CD8-positive, alpha-beta memory T cell (primary cell): ENCODE data around the gene SIDT1. TPM values are rescaled to one million over a fixed set of nuclear protein-coding genes. Genes with fewer than 3 reads are reported as not detected.
"Not testable (repeated sequence)": the region's sequence is repeated elsewhere in the genome, so short reads cannot be mapped to it uniquely, and the experiment has no call there.

ENCODE experiments used
- CTCF ChIA-PET: fragments of 350-600 bp; sonication (Branson Sonifier 250); formaldehyde crosslinking; loops from one replicate; lab custom pipeline; 2021; ENCODE audit warnings: antibody characterized with exemption; lab: Charles Lee
- POLR2A ChIA-PET: fragments of 350-600 bp; sonication (Branson Sonifier 250); formaldehyde crosslinking; loops from one replicate; lab custom pipeline; 2021; ENCODE audit warnings: antibody characterized with exemption; lab: Charles Lee
- DNase-seq, 5 donors: peaks; one replicate each; pipeline versions ENCODE4 v3.0.0 to v3.0.0-alpha.2; 2020 to 2022; ENCODE audit warnings: mixed read lengths in 1 of 5
- H3K27ac ChIP-seq: one replicate; pipeline ENCODE4 v1.7.0; 2013; ENCODE audit warnings: low read depth, mild to moderate bottlenecking, low read length, moderate library complexity
- H3K27me3 ChIP-seq: 2 replicates; pipeline ENCODE4 v1.7.0; 2013; ENCODE audit warnings: low read length, mild to moderate bottlenecking; ENCODE audit not compliant: insufficient read depth, poor library complexity, severe bottlenecking
- H3K36me3 ChIP-seq: 2 replicates; pipeline ENCODE4 v1.7.0; 2013; ENCODE audit warnings: mild to moderate bottlenecking, low read length, moderate library complexity; ENCODE audit not compliant: insufficient read depth
- H3K4me1 ChIP-seq: 2 replicates; pipeline ENCODE4 v1.7.0; 2013; ENCODE audit warnings: mild to moderate bottlenecking, low read length, moderate library complexity; ENCODE audit not compliant: insufficient read depth
- H3K4me3 ChIP-seq: 2 replicates; pipeline ENCODE4 v1.7.0; 2013; ENCODE audit warnings: mild to moderate bottlenecking, low read length
- H3K9me3 ChIP-seq: 2 replicates; pipeline ENCODE4 v1.7.0; 2013; ENCODE audit warnings: mild to moderate bottlenecking, low read length
- H3K27ac Mint-ChIP-seq, 8 donors: one replicate each; pipeline ENCODE4 v1.8.0; 2020 to 2021; ENCODE audit warnings: mixed read lengths in 8 of 8, mild to moderate bottlenecking in 6 of 8, inconsistent platforms in 3 of 8, moderate library complexity in 3 of 8
- H3K27me3 Mint-ChIP-seq, 2 donors: one replicate each; pipeline ENCODE4 v1.8.0; 2020 to 2021; ENCODE audit warnings: mixed read lengths in 2 of 2, mild to moderate bottlenecking in 1 of 2, moderate library complexity in 1 of 2
- H3K36me3 Mint-ChIP-seq, 3 donors: one replicate each; pipeline ENCODE4 v1.8.0; 2020 to 2021; ENCODE audit warnings: mixed read lengths in 3 of 3, inconsistent platforms in 1 of 3, mild to moderate bottlenecking in 1 of 3
- H3K4me1 Mint-ChIP-seq, 3 donors: one replicate each; pipeline ENCODE4 v1.8.0; 2020 to 2021; ENCODE audit warnings: mixed read lengths in 3 of 3, inconsistent platforms in 1 of 3, mild to moderate bottlenecking in 1 of 3
- H3K4me3 Mint-ChIP-seq, 7 donors: one replicate each; pipeline ENCODE4 v1.8.0; 2020 to 2021; ENCODE audit warnings: mixed read lengths in 7 of 7, mild to moderate bottlenecking in 6 of 7, moderate library complexity in 4 of 7, inconsistent platforms in 2 of 7
- H3K9me3 Mint-ChIP-seq, 5 donors: one replicate each; pipeline ENCODE4 v1.8.0; 2020 to 2022; ENCODE audit warnings: mixed read lengths in 5 of 5, mild to moderate bottlenecking in 3 of 5, moderate library complexity in 2 of 5, inconsistent platforms in 1 of 5
- polyA plus RNA-seq: library from polyadenylated mRNA; unstranded; fragments of 300-500 nt; fragmentation: Illumina TruSeq; gene quantifications from one replicate; pipeline ENCODE4 v1.2.3, GENCODE V29; 2021
- total RNA-seq, 2 experiments: library from RNA; stranded (reverse); gene quantifications; one replicate each; pipeline ENCODE4 v1.2.3, GENCODE V29; 2021

The SIDT1 gene
- total and polyA plus RNA-seq, 3 experiments from 2014 or later, result 14.8 to 23.9 (median 16.6) TPM

GRCh38 chr3:113634782-113635474 lies 102.6 kb downstream of the SIDT1 start:
- Histone ChIP-seq H3K27me3 (no peaks in the 10 kb centered on the region), H3K36me3 (no peaks in the 10 kb centered on the region), H3K27ac (no peak overlapping the region), H3K4me1 (no peaks in the 10 kb centered on the region), H3K4me3 (no peak overlapping the region), H3K9me3 (no peaks in the 10 kb centered on the region)
- Mint-ChIP-seq H3K4me3 (no peak overlapping the region), H3K9me3 (no peaks in the 10 kb centered on the region), H3K27ac (no peak overlapping the region), H3K4me1 (no peaks in the 10 kb centered on the region), H3K36me3 (peaks cover 0 to 8% (median 6%) of the 10 kb centered on the region in 3 donors), H3K27me3 (no peaks in the 10 kb centered on the region)
- POLR2A ChIA-PET, result no interaction called here
- CTCF ChIA-PET, result interaction anchor here (1.0 kb wide), 1 partner anchor 15 kb away, joined by 3 read pairs; no protein-coding TSS in a partner anchor
- no peak for DNase-seq

GRCh38 chr3:113636034-113636433 lies 103.7 kb downstream of the SIDT1 start:
- H3K27ac ChIP-seq, POLR2A ChIA-PET, H3K4me3 Mint-ChIP-seq, H3K36me3 Mint-ChIP-seq, H3K36me3 ChIP-seq, DNase-seq, H3K9me3 ChIP-seq, H3K27me3 Mint-ChIP-seq, H3K4me3 ChIP-seq, H3K4me1 ChIP-seq, H3K9me3 Mint-ChIP-seq, H3K27ac Mint-ChIP-seq, H3K27me3 ChIP-seq, H3K4me1 Mint-ChIP-seq: not testable (repeated sequence)
- CTCF ChIA-PET, result interaction anchor here (0.9 kb wide), 1 partner anchor 58 kb away, joined by 3 read pairs; no protein-coding TSS in a partner anchor

- Histone ChIP-seq H3K4me1 (no peaks in the 10 kb centered on the region), H3K9me3 (no peaks in the 10 kb centered on the region), H3K27ac (no peak overlapping the region), H3K4me3 (no peak overlapping the region), H3K36me3 (no peaks in the 10 kb centered on the region), H3K27me3 (no peaks in the 10 kb centered on the region)
- ChIA-PET POLR2A (no interaction called here), CTCF (no interaction called here)
- no peaks in the 10 kb centered on the region for H3K27me3 Mint-ChIP-seq
- H3K9me3 Mint-ChIP-seq, result no peaks in the 10 kb centered on the region
- H3K36me3 Mint-ChIP-seq, result no peaks in the 10 kb centered on the region
- H3K27ac Mint-ChIP-seq, result no peak overlapping the region
- no peak for DNase-seq
- H3K4me3 Mint-ChIP-seq, result no peak overlapping the region
- H3K4me1 Mint-ChIP-seq, result no peaks in the 10 kb centered on the region
These were observed 105.4 kb downstream of the SIDT1 start for GRCh38 chr3:113637756-113638155.

- Histone ChIP-seq H3K36me3 (no peaks in the 10 kb centered on the region), H3K27ac (no peak overlapping the region), H3K27me3 (no peaks in the 10 kb centered on the region), H3K4me3 (no peak overlapping the region), H3K4me1 (no peaks in the 10 kb centered on the region), H3K9me3 (no peaks in the 10 kb centered on the region)
- Mint-ChIP-seq H3K9me3 (peaks cover 0 to 4% (median 3%) of the 10 kb centered on the region in 5 donors), H3K27ac (no peak overlapping the region), H3K27me3 (no peaks in the 10 kb centered on the region), H3K36me3 (peaks cover 0 to 2% (median under 1%) of the 10 kb centered on the region in 3 donors), H3K4me3 (no peak overlapping the region), H3K4me1 (no peaks in the 10 kb centered on the region)
- DNase-seq, result no peak
- POLR2A ChIA-PET, result no interaction called here
- CTCF ChIA-PET, result no interaction called here
These were observed 106.6 kb downstream of the SIDT1 start for GRCh38 chr3:113638910-113639309.

GRCh38 chr3:113643583-113643982 lies 111.2 kb downstream of the SIDT1 start:
- no peaks in the 10 kb centered on the region for H3K9me3 ChIP-seq
- no peaks in the 10 kb centered on the region for H3K27me3 ChIP-seq
- peak overlapping the region in 1 of 8 donors; percentile 50 for H3K27ac Mint-ChIP-seq
- H3K27me3 Mint-ChIP-seq, result no peaks in the 10 kb centered on the region
- H3K4me3 Mint-ChIP-seq, result no peak overlapping the region
- H3K36me3 ChIP-seq, result no peaks in the 10 kb centered on the region
- no peak overlapping the region for H3K27ac ChIP-seq
- POLR2A ChIA-PET, result no interaction called here
- H3K36me3 Mint-ChIP-seq, result peaks cover 5 to 27% (median 5%) of the 10 kb centered on the region in 3 donors
- H3K4me3 ChIP-seq, result no peak overlapping the region
- H3K4me1 Mint-ChIP-seq, result no peaks in the 10 kb centered on the region
- CTCF ChIA-PET, result no interaction called here
- no peaks in the 10 kb centered on the region for H3K4me1 ChIP-seq
- H3K9me3 Mint-ChIP-seq, result peaks cover 18 to 29% (median 26%) of the 10 kb centered on the region in 5 donors
- no peak for DNase-seq

GRCh38 chr3:113648524-113648923 lies 116.2 kb downstream of the SIDT1 start:
- Histone ChIP-seq H3K4me3 (no peak overlapping the region), H3K36me3 (no peaks in the 10 kb centered on the region), H3K4me1 (no peaks in the 10 kb centered on the region), H3K9me3 (no peaks in the 10 kb centered on the region), H3K27me3 (no peaks in the 10 kb centered on the region), H3K27ac (no peak overlapping the region)
- no peak for DNase-seq
- Mint-ChIP-seq H3K4me3 (no peak overlapping the region), H3K4me1 (no peaks in the 10 kb centered on the region), H3K36me3 (peaks cover 16 to 27% (median 17%) of the 10 kb centered on the region in 3 donors), H3K9me3 (peaks cover 18 to 29% (median 26%) of the 10 kb centered on the region in 5 donors), H3K27ac (no peak overlapping the region), H3K27me3 (no peaks in the 10 kb centered on the region)
- ChIA-PET POLR2A (no interaction called here), CTCF (interaction anchor here (1.6 kb wide), 1 partner anchor 15 kb away, joined by 3 read pairs; no protein-coding TSS in a partner anchor)

GRCh38 chr3:113649174-113649845 lies 117.0 kb downstream of the SIDT1 start:
- no peaks in the 10 kb centered on the region for H3K27me3 Mint-ChIP-seq
- H3K27ac ChIP-seq, result no peak overlapping the region
- no peaks in the 10 kb centered on the region for H3K4me1 ChIP-seq
- peaks cover 17 to 23% (median 21%) of the 10 kb centered on the region in 5 donors for H3K9me3 Mint-ChIP-seq
- H3K36me3 ChIP-seq, result no peaks in the 10 kb centered on the region
- H3K4me3 ChIP-seq, result no peak overlapping the region
- H3K27ac Mint-ChIP-seq, result no peak overlapping the region
- H3K27me3 ChIP-seq, result no peaks in the 10 kb centered on the region
- no peaks in the 10 kb centered on the region for H3K4me1 Mint-ChIP-seq
- no peak overlapping the region for H3K4me3 Mint-ChIP-seq
- CTCF ChIA-PET, result interaction anchor here (1.0 to 1.6 kb wide), 2 partner anchors 14 to 15 kb away, joined by 3 read pairs; no protein-coding TSS in a partner anchor
- no peak for DNase-seq
- no peaks in the 10 kb centered on the region for H3K9me3 ChIP-seq
- H3K36me3 Mint-ChIP-seq, result peaks cover 13 to 21% (median 18%) of the 10 kb centered on the region in 3 donors
- POLR2A ChIA-PET, result no interaction called here

- no peak overlapping the region for H3K4me3 ChIP-seq
- Mint-ChIP-seq H3K4me1 (no peaks in the 10 kb centered on the region), H3K9me3 (no peaks in the 10 kb centered on the region), H3K4me3 (no peak overlapping the region), H3K36me3 (peaks cover 36 to 55% (median 42%) of the 10 kb centered on the region in 3 donors), H3K27ac (no peak overlapping the region), H3K27me3 (no peaks in the 10 kb centered on the region)
- H3K27ac ChIP-seq, result no peak overlapping the region
- DNase-seq, result no peak
- POLR2A ChIA-PET, result no interaction called here
- CTCF ChIA-PET, result no interaction called here
- peaks cover 6% of the 10 kb centered on the region for H3K36me3 ChIP-seq
- H3K9me3 ChIP-seq, result no peaks in the 10 kb centered on the region
- H3K27me3 ChIP-seq, result no peaks in the 10 kb centered on the region
- H3K4me1 ChIP-seq, result no peaks in the 10 kb centered on the region
These were observed 122.0 kb downstream of the SIDT1 start for GRCh38 chr3:113654310-113654709.
